ENCODE measurements around the gene SLC22A3.

SLC22A3 gene

DNA sequence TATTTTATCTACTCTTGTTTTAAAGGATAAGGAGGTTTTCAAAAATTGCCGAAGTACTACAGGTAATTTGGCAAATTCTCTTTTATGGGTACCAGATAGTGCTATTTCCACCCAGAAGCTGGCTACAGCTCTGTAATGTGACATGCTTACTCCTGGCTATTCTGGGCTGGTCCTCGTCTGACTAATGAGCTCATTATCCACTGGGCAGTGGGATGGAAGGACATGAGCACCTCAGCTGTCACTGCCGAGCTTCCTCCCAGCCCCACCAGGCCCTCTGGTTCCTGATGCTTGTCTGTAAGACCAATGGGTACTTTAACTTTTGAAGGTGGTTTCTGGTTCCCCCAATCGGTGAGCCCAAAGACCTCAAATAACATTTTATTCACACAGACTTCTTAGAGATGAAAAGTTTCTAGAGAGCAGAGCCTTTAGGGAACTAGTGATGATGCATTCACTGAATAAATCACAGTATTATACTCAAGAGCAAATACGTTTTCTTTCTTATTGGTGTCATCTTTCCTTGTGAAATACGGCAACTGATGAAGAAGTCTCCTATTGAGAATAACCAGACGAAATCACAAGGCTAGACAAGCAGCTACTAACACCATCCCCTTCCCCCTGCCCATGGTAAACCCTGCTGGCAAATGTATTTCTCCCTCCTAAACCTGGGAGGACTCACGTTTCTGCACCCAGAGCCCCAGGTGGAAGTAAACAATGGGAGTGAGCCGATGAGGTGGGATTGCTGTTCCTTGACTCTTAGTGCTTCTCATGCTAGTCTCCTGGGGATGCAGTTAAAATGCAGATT, 80.8 kb downstream of the SLC22A3 start:
- no peaks in the 10 kb centered on the region for H3K9me3 Mint-ChIP-seq
- H3K27ac Mint-ChIP-seq, result no peak overlapping the region
- peaks cover 16% of the 10 kb centered on the region for H3K27me3 Mint-ChIP-seq (ENCODE audit: low read depth, poor library complexity)
- H3K36me3 Mint-ChIP-seq (ENCODE audit: low read depth), result no peaks in the 10 kb centered on the region
- no peak for DNase-seq
- TF ChIP-seq, protein P1, sequence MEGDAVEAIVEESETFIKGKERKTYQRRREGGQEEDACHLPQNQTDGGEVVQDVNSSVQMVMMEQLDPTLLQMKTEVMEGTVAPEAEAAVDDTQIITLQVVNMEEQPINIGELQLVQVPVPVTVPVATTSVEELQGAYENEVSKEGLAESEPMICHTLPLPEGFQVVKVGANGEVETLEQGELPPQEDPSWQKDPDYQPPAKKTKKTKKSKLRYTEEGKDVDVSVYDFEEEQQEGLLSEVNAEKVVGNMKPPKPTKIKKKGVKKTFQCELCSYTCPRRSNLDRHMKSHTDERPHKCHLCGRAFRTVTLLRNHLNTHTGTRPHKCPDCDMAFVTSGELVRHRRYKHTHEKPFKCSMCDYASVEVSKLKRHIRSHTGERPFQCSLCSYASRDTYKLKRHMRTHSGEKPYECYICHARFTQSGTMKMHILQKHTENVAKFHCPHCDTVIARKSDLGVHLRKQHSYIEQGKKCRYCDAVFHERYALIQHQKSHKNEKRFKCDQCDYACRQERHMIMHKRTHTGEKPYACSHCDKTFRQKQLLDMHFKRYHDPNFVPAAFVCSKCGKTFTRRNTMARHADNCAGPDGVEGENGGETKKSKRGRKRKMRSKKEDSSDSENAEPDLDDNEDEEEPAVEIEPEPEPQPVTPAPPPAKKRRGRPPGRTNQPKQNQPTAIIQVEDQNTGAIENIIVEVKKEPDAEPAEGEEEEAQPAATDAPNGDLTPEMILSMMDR (IDR thresholded peaks at IDR 0.05), result no peak
- H3K4me3 Mint-ChIP-seq, result no peak overlapping the region
- peaks cover 30% of the 10 kb centered on the region for H3K4me1 Mint-ChIP-seq

DNA sequence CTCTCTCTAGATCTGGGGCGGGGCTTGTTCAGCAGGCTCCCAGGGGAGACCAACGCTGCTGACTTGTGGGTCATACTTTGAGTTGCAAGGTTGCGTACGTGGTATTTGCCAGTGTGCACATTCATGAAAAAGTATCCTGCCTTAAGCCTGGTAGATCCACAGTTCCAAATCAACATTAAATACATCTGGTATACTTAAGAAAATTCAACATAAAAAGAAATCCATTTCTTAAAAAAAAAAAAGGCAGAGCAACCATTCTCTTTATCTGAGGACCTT, 81.4 kb downstream of the SLC22A3 start:
- Mint-ChIP-seq H3K4me3 (no peak overlapping the region), H3K27me3 (ENCODE audit: low read depth, poor library complexity) (peaks cover 18% of the 10 kb centered on the region), H3K36me3 (ENCODE audit: low read depth) (no peaks in the 10 kb centered on the region), H3K4me1 (peaks cover 30% of the 10 kb centered on the region), H3K27ac (no peak overlapping the region), H3K9me3 (no peaks in the 10 kb centered on the region)
- no peak for DNase-seq
- TF ChIP-seq, protein P1 (IDR thresholded peaks at IDR 0.05), result no peak

DNA sequence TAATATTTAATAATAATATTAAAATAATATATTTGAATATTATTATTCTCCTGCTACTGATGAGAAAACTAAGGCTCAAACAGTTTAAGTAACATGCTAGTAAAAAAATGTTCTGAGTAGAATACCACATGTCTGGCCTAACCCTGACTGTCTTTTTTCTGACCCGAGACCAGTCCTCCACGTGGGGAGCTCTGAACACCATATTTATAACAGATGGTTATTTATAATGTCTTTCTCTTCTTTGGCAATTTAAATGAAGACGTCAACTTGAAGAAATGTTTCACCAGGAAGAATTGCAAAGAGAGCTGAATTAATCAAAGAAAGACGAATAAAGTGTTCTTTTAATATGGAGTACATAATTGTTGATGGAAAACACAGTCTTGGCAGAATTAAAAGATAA, 82.0 kb downstream of the SLC22A3 start:
- H3K4me3 Mint-ChIP-seq, result no peak overlapping the region
- H3K27me3 Mint-ChIP-seq (ENCODE audit: low read depth, poor library complexity), result peaks cover 22% of the 10 kb centered on the region
- peaks cover 30% of the 10 kb centered on the region for H3K4me1 Mint-ChIP-seq

DNA sequence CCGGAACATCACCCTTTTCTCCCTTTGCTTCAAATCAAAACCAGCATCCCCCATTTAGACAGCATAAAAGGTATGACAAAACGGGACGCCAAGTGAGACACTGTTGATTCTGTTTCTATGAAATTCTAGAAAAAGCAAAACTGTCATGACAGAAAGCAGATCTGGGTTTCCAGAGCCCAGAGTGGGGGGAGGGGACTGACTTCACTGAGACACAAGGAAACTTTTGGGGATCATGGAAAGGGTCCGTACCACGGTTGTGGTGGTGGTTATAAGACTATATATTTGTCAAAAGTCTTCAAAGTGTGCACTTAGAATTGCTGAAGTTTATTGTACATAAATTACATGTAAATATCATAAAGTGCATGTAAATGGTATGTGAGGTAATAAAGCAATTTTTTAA, 82.6 kb downstream of the SLC22A3 start:
- Mint-ChIP-seq H3K36me3 (ENCODE audit: low read depth) (no peaks in the 10 kb centered on the region), H3K27ac (no peak overlapping the region), H3K4me3 (no peak overlapping the region), H3K27me3 (ENCODE audit: low read depth, poor library complexity) (peaks cover 20% of the 10 kb centered on the region), H3K4me1 (peaks cover 30% of the 10 kb centered on the region), H3K9me3 (no peaks in the 10 kb centered on the region)
- no peak for DNase-seq
- TF ChIP-seq, protein P1 (IDR thresholded peaks at IDR 0.05), result no peak

More for the DNA sequence above, 82.0 kb downstream of the SLC22A3 start:
- H3K9me3 Mint-ChIP-seq, result no peaks in the 10 kb centered on the region
- no peaks in the 10 kb centered on the region for H3K36me3 Mint-ChIP-seq (ENCODE audit: low read depth)
- TF ChIP-seq, protein P1 (IDR thresholded peaks at IDR 0.05), result no peak
- no peak overlapping the region for H3K27ac Mint-ChIP-seq
- no peak for DNase-seq

DNA sequence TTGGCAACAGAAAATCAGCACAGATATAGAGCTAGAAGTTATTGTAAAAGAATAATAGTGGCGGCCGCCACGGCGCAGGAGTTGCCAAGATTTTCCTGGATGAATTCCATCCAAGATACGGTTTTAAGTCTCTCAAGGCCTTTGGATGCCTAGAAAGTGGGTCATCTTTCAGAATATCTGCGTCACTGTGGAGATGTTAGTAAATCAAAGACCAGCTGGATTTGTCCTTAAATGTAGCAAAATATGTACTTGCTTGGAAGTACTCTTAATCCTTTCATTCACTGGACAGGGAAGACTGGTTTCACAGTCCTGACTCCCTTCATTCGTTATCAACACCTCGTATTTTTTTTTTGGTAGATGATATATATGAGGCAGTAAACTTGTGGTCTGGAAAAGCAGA, 83.0 kb downstream of the SLC22A3 start:
- Mint-ChIP-seq H3K27me3 (ENCODE audit: low read depth, poor library complexity) (peaks cover 24% of the 10 kb centered on the region), H3K9me3 (no peaks in the 10 kb centered on the region), H3K4me3 (no peak overlapping the region), H3K27ac (no peak overlapping the region), H3K36me3 (ENCODE audit: low read depth) (no peaks in the 10 kb centered on the region), H3K4me1 (peaks cover 30% of the 10 kb centered on the region)
- no peak for DNase-seq
- TF ChIP-seq, protein P1 (IDR thresholded peaks at IDR 0.05), result no peak

DNA sequence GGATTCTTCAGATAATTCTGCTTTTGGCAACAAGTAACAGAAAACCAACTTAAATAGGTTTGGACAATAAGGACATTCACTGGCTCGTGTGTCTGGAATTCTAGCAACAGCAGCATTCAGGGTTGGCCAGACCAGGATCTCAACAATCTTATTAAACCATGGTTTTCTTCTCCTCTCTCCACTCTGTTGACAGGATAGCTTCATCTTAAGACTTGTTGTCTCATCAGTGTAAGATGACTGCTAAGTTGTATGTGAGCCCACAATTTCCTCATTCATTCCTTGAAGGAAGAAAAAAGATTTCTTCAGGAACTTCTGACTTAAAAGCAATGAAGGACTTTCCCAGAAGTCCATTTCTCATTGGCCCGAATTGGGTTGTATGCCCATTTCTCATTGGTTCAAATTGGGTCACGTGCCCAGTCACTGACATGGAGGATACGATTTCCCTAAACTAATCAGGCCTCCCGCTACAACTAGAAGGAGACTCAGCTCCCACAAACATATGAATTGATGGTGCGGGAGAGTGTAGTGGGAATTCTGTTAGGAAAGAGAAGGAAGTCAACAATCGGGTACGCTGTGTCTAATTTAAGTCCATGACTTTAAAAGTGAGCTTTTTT, 83.7 kb downstream of the SLC22A3 start:
- DNase-seq, result no peak
- no peak overlapping the region for H3K4me3 Mint-ChIP-seq
- peak overlapping the region; percentile 88 for H3K27ac Mint-ChIP-seq
- H3K4me1 Mint-ChIP-seq, result peaks cover 30% of the 10 kb centered on the region
- no peaks in the 10 kb centered on the region for H3K9me3 Mint-ChIP-seq
- H3K36me3 Mint-ChIP-seq (ENCODE audit: low read depth), result no peaks in the 10 kb centered on the region
- H3K27me3 Mint-ChIP-seq (ENCODE audit: low read depth, poor library complexity), result peaks cover 26% of the 10 kb centered on the region
- TF ChIP-seq, protein P1 (IDR thresholded peaks at IDR 0.05), result no peak

Measured in nephron progenitor cell (in vitro differentiated cells).